ENCODE results near the gene AP1M2. TPM values are rescaled to one million over a fixed set of nuclear protein-coding genes. Genes with fewer than 3 reads are reported as not detected.
"Not testable (repeated sequence)": the region's sequence is repeated elsewhere in the genome, so short reads cannot be mapped to it uniquely, and the experiment has no call there.

The AP1M2 gene
- total RNA-seq, 2 donors from 2014 or later, result 132 to 146 TPM

- Histone ChIP-seq H3K4me1 (ENCODE audit: control insufficient read depth, insufficient read depth, low read length) (no peaks in the 10 kb centered on the region), H3K4me3 (ENCODE audit: low read length) (no peak overlapping the region), H3K9me3 (ENCODE audit: control insufficient read depth, low read length) (peaks cover 5% of the 10 kb centered on the region), H3K27ac (ENCODE audit: low read depth, low read length) (no peak overlapping the region), H3K9ac (ENCODE audit: extremely low read depth, low read length, poor library complexity, severe bottlenecking) (no peak overlapping the region), H3K27me3 (ENCODE audit: control insufficient read depth, insufficient read depth, low read length, poor library complexity, severe bottlenecking) (no peaks in the 10 kb centered on the region), H3K36me3 (ENCODE audit: control insufficient read depth, insufficient read depth, low read length) (no peaks in the 10 kb centered on the region)
- Mint-ChIP-seq H3K36me3 (ENCODE audit: low read depth) (no peaks in the 10 kb centered on the region), H3K9me3 (no peaks in the 10 kb centered on the region), H3K4me1 (no peaks in the 10 kb centered on the region), H3K27ac (no peak overlapping the region), H3K4me3 (no peak overlapping the region), H3K27me3 (ENCODE audit: insufficient read depth) (peaks cover 15% of the 10 kb centered on the region)
- TF ChIP-seq, protein P1, sequence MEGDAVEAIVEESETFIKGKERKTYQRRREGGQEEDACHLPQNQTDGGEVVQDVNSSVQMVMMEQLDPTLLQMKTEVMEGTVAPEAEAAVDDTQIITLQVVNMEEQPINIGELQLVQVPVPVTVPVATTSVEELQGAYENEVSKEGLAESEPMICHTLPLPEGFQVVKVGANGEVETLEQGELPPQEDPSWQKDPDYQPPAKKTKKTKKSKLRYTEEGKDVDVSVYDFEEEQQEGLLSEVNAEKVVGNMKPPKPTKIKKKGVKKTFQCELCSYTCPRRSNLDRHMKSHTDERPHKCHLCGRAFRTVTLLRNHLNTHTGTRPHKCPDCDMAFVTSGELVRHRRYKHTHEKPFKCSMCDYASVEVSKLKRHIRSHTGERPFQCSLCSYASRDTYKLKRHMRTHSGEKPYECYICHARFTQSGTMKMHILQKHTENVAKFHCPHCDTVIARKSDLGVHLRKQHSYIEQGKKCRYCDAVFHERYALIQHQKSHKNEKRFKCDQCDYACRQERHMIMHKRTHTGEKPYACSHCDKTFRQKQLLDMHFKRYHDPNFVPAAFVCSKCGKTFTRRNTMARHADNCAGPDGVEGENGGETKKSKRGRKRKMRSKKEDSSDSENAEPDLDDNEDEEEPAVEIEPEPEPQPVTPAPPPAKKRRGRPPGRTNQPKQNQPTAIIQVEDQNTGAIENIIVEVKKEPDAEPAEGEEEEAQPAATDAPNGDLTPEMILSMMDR (conservative IDR thresholded peaks at IDR 0.05), result no peak
- WGBS, 2 experiments (ENCODE audit: insufficient coverage in 1 of 2, insufficient read length in 1 of 2), result 88% methylated on average over 9 to 10 of the region's 10 CpGs
- DNase-seq, result no peak
Observed at GRCh38 chr19:10533646-10534386, 53.3 kb downstream of the AP1M2 start.

- TF ChIP-seq, protein P1 (conservative IDR thresholded peaks at IDR 0.05), result no peak
- Mint-ChIP-seq H3K9me3 (no peaks in the 10 kb centered on the region), H3K36me3 (ENCODE audit: low read depth) (no peaks in the 10 kb centered on the region), H3K27ac (no peak overlapping the region), H3K4me1 (no peaks in the 10 kb centered on the region), H3K27me3 (ENCODE audit: insufficient read depth) (peaks cover 9% of the 10 kb centered on the region), H3K4me3 (no peak overlapping the region)
- Histone ChIP-seq H3K27me3 (ENCODE audit: control insufficient read depth, insufficient read depth, low read length, poor library complexity, severe bottlenecking) (no peaks in the 10 kb centered on the region), H3K4me3 (ENCODE audit: low read length) (no peak overlapping the region), H3K9me3 (ENCODE audit: control insufficient read depth, low read length) (peaks cover 5% of the 10 kb centered on the region), H3K9ac (ENCODE audit: extremely low read depth, low read length, poor library complexity, severe bottlenecking) (no peak overlapping the region), H3K36me3 (ENCODE audit: control insufficient read depth, insufficient read depth, low read length) (no peaks in the 10 kb centered on the region), H3K27ac (ENCODE audit: low read depth, low read length) (no peak overlapping the region), H3K4me1 (ENCODE audit: control insufficient read depth, insufficient read depth, low read length) (no peaks in the 10 kb centered on the region)
- DNase-seq, result no peak
- 78 to 90% methylated on average over 1 of the region's 1 CpG for WGBS, 2 experiments (ENCODE audit: insufficient coverage in 1 of 2, insufficient read length in 1 of 2)
Observed at GRCh38 chr19:10532457-10532856, 54.7 kb downstream of the AP1M2 start.

GRCh38 chr19:10526887-10527286 lies 60.2 kb downstream of the AP1M2 start:
- H3K4me1 Mint-ChIP-seq; H3K27ac Mint-ChIP-seq; H3K36me3 Mint-ChIP-seq (ENCODE audit: low read depth); H3K27me3 Mint-ChIP-seq (ENCODE audit: insufficient read depth); H3K27ac ChIP-seq (ENCODE audit: low read depth, low read length); H3K4me3 Mint-ChIP-seq; H3K9me3 Mint-ChIP-seq; DNase-seq; H3K9me3 ChIP-seq (ENCODE audit: control insufficient read depth, low read length); H3K36me3 ChIP-seq (ENCODE audit: control insufficient read depth, insufficient read depth, low read length); H3K27me3 ChIP-seq (ENCODE audit: control insufficient read depth, insufficient read depth, low read length, poor library complexity, severe bottlenecking); H3K9ac ChIP-seq (ENCODE audit: extremely low read depth, low read length, poor library complexity, severe bottlenecking); H3K4me1 ChIP-seq (ENCODE audit: control insufficient read depth, insufficient read depth, low read length); H3K4me3 ChIP-seq (ENCODE audit: low read length): not testable (repeated sequence)
- 94% methylated on average over 8 of the region's 8 CpGs; no CpG with 5 or more reads in 1 of the 2 experiments for WGBS, 2 experiments (ENCODE audit: insufficient coverage in 1 of 2, insufficient read length in 1 of 2)
